ENCODE measurements around the gene DISP2.

- no peak for TF ChIP-seq CTCF (conservative IDR thresholded peaks at IDR 0.05; ENCODE audit: low read length)
- TF ChIP-seq EZH2phosphoT487 (IDR thresholded peaks at IDR 0.05; ENCODE audit: borderline replicate concordance): no peak
Measured at GRCh38 chr15:40309344-40309862, 48.6 kb upstream of the DISP2 start.
